IPS-NIHi7 (cell line): ENCODE results near the gene MGRN1.
"Not testable (repeated sequence)": the region's sequence is repeated elsewhere in the genome, so short reads cannot be mapped to it uniquely, and the experiment has no call there.

Source experiments
- DNase-seq: peaks from one replicate; pipeline ENCODE4 v3.0.0; 2012; ENCODE audit warnings: mixed read lengths; ENCODE audit errors: extremely low spot score

Gene MGRN1

DNA sequence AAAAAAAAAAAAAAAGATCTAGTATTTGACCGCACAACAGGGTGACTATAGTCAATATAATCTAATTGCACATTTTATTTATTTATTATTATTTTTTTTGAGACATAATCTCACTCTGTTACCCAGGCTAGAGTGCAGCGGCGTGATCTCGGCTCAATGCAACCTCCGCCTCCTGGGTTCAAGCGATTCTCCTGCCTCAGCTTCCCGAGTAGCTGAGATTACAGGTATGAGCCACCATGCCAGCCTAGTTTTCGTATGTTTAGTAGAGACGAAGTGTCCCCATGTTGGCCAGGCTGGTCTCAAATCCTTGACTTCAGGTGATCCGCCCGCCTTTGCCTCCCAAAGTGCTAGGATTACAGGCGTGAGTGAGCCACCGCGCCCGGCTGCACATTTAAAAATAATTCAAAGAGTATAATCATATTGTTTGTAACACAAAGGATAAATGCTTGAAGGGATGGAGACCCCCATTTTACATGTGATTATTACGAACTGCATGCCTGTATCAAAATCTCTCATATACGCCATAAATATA lies 108.7 kb downstream of the MGRN1 start:
- no peak for DNase-seq

DNA sequence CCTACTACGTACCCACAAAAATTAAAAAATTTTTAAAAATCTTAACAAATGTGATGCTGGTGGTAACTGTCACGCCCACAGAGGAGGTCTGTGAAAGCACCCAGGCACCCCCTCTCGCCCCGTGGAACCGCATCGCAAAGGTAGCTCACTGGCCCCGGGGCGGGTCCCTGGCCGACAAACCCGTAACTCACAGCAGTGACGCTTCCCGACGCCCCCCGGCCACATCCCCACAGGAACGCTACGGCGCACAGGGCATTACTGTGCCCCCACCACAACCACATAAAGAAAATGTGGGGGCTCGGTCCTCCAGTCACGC lies 109.1 kb downstream of the MGRN1 start:
- DNase-seq: peak; percentile 45

- peak; percentile 99 for DNase-seq
These were observed 109.6 kb downstream of the MGRN1 start, which contains the start of the genes ANKS3 and DNAAF8 for GRCh38 chr16:4734063-4734729. Gene ANKS3 (minus strand): TSS chr16:4734271. CDS start chr16:4730149, 4,122 bp downstream. Gene DNAAF8 (plus strand): TSS chr16:4734537. CDS start chr16:4736515, 1,978 bp downstream.

DNA sequence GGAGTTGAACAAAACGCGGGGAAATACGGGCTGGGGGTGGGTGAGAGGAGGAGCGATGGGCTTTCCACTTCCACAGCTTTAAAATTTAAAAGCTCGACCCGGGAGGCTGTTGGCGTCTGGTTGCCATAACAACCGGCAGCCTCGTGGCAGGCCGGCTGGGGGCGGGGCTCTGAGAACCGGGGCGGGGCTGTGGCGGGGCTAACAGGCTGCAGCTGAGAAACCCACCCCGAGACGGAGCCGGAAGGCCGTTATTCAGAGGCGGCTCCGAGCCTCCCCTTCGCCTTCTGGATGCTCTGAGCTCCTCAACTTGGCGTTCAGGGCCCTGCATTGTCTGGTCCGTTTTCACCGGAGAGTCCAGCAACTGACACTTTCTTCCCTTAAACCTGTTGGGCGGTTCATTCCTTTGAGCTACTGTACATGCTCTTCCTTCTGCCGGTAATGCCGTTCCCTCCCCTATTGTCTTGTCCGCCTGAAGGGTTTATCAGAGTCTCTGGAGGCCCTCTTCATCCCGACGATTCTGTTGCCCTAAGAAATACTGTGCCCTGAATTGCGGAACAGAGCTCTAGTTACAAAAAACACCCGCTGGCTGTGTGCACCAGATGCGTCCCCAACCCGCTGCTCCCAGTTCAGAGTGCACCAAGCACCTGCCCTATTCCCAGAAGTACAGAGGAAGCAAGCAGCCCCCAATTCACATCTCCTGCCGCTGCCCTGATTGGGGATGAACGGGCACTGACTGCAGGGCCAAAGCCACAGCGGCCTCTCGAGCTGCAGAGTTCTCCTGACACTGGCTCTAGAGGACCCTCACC lies 110.3 kb downstream of the MGRN1 start:
- peak; percentile 94 for DNase-seq

- DNase-seq: no peak
These were observed 111.9 kb downstream of the MGRN1 start for GRCh38 chr16:4736546-4736945.

DNA sequence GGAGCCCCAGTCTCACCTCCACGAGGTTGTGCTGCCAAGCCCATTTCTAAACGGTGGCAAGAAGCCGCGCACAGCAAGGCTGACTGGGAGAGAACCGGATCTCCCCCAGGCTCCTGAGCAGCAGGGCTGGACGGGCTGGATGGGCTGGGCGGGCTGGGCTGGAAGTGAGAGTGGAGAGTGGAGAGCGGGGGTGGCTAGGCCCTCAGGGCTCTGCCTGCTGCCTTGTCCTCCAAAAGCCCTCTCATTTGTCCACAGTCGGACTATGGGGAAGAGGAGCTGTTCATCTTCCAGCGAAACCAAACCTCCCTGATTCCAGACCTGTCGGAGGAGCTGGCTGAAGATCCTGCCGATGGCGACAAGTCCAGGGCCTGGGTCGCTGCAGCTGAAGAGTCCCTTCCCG lies 112.9 kb downstream of the MGRN1 start:
- no peak for DNase-seq

GRCh38 chr16:4738370-4738769 lies 113.7 kb downstream of the MGRN1 start:
- not testable (repeated sequence) for DNase-seq
